HepG2 (cell line): ENCODE data around the gene GOLGA7B. TPM values are rescaled to one million over a fixed set of nuclear protein-coding genes. Genes with fewer than 3 reads are reported as not detected.

Experiments used
- ASH2L ChIP-seq: fragments of 300-600, 200-600 bp; sonication (generic); IDR thresholded peaks from 2 replicates; pipeline ENCODE4 v1.7.0; 2017; ENCODE audit warnings: low read depth, mild to moderate bottlenecking, moderate library complexity, mixed read lengths, low read length; ENCODE audit not compliant: insufficient read length
- ATF7-NPFF ChIP-seq: sonication (generic); formaldehyde crosslinking; IDR thresholded peaks from 2 replicates; pipeline ENCODE4 v1.8.1; 2023; ENCODE audit warnings: mild to moderate bottlenecking, low read depth, missing genetic modification reagents, moderate library complexity
- CBFB ChIP-seq: sonication (generic); formaldehyde crosslinking; IDR thresholded peaks from 2 replicates; pipeline ENCODE4 v1.4.0; 2020; ENCODE audit warnings: missing genetic modification reagents
- FOXC1 ChIP-seq: sonication (generic); formaldehyde crosslinking; IDR thresholded peaks from 2 replicates; pipeline ENCODE4 v1.8.0; 2022; ENCODE audit warnings: mild to moderate bottlenecking, missing genetic modification reagents, borderline replicate concordance
- FUBP1 ChIP-seq: sonication (generic); formaldehyde crosslinking; IDR thresholded peaks from 2 replicates; pipeline ENCODE4 v1.5.1; 2020; ENCODE audit warnings: missing genetic modification reagents, mild to moderate bottlenecking, borderline replicate concordance
- GPBP1L1 ChIP-seq: sonication (generic); formaldehyde crosslinking; IDR thresholded peaks from 2 replicates; pipeline ENCODE4 v1.5.0; 2020; ENCODE audit warnings: mild to moderate bottlenecking, missing genetic modification reagents
- HMGXB3 ChIP-seq: sonication (generic); formaldehyde crosslinking; IDR thresholded peaks from 2 replicates; pipeline ENCODE4 v1.4.0; 2020; ENCODE audit warnings: missing genetic modification reagents, borderline replicate concordance
- MAFK ChIP-seq, 2 experiments: IDR thresholded peaks in 1 of 2; conservative IDR thresholded peaks in 1 of 2; 2 replicates each; pipeline ENCODE4 v1.6.1; 2011; ENCODE audit warnings: improper control_type of control experiment in 2 of 2, low read length in 2 of 2
- PCBP2 ChIP-seq: fragments of 200-400 bp; formaldehyde crosslinking; optimal IDR thresholded peaks from 2 replicates; pipeline ENCODE3; 2018; ENCODE audit warnings: low read length, low read depth; ENCODE audit not compliant: poor library complexity, severe bottlenecking
- RARG ChIP-seq: sonication (generic); formaldehyde crosslinking; IDR thresholded peaks from 2 replicates; pipeline ENCODE4 v1.4.0; 2020; ENCODE audit warnings: low read depth, mild to moderate bottlenecking, missing genetic modification reagents
- SRY ChIP-seq: sonication (generic); formaldehyde crosslinking; IDR thresholded peaks from 2 replicates; pipeline ENCODE4 v1.8.0; 2022; ENCODE audit warnings: mild to moderate bottlenecking, missing genetic modification reagents
- TEF ChIP-seq: sonication (generic); formaldehyde crosslinking; IDR thresholded peaks from 2 replicates; pipeline ENCODE4 v1.5.0; 2020; ENCODE audit warnings: missing genetic modification reagents
- ZNF101 ChIP-seq: sonication (generic); formaldehyde crosslinking; IDR thresholded peaks from 2 replicates; pipeline ENCODE4 v1.4.0; 2020; ENCODE audit warnings: mild to moderate bottlenecking, low read depth, missing genetic modification reagents, borderline replicate concordance
- ZNF20 ChIP-seq: sonication (generic); formaldehyde crosslinking; IDR thresholded peaks from 2 replicates; pipeline ENCODE4 v1.4.0; 2020; ENCODE audit warnings: mild to moderate bottlenecking, moderate library complexity, missing genetic modification reagents
- ZNF234 ChIP-seq: sonication (generic); formaldehyde crosslinking; conservative IDR thresholded peaks from 2 replicates; pipeline ENCODE4 v1.5.1; 2020; ENCODE audit warnings: mild to moderate bottlenecking, missing genetic modification reagents
- ZNF572 ChIP-seq: sonication (generic); formaldehyde crosslinking; IDR thresholded peaks from 2 replicates; pipeline ENCODE4 v1.5.1; 2020; ENCODE audit warnings: mild to moderate bottlenecking, missing genetic modification reagents
- ZNF576 ChIP-seq: sonication (generic); formaldehyde crosslinking; IDR thresholded peaks from 2 replicates; pipeline ENCODE4 v1.4.0; 2020; ENCODE audit warnings: mild to moderate bottlenecking, missing genetic modification reagents
- ZNF670 ChIP-seq: sonication (generic); formaldehyde crosslinking; IDR thresholded peaks from 2 replicates; pipeline ENCODE4 v1.8.0; 2022; ENCODE audit warnings: mild to moderate bottlenecking, missing genetic modification reagents, borderline replicate concordance
- ZSCAN22 ChIP-seq: sonication (generic); formaldehyde crosslinking; IDR thresholded peaks from 2 replicates; pipeline ENCODE4 v1.4.0; 2020; ENCODE audit warnings: mild to moderate bottlenecking, missing genetic modification reagents
- polyA plus RNA-seq, 8 experiments: library from polyadenylated mRNA; depleted of rRNA in 3 of 8; stranded (reverse) in 7 of 8; unstranded in 1 of 8; fragments of >200 nt; fragmentation: Illumina TruSeq in 4 of 8; extraction: Trizol in 4 of 8; gene quantifications; 2 replicates each; pipeline versions ENCODE4 v1.2.1 to v1.2.3, GENCODE V29; 2011 to 2016; ENCODE audit warnings: low read depth in 4 of 8, missing spikeins in 1 of 8, mixed read lengths in 1 of 8; ENCODE audit not compliant: insufficient read depth in 1 of 8
- total RNA-seq, 5 experiments: library from RNA; depleted of rRNA; stranded (reverse); fragments of >200 nt; fragmentation: Illumina TruSeq; extraction: Trizol; gene quantifications; 2 replicates each; pipeline ENCODE4 v1.2.3, GENCODE V29; 2016; ENCODE audit warnings: low read depth in 1 of 5

Gene GOLGA7B
- total and polyA plus RNA-seq, 2 of the 13 experiments (the other 11 are each of a cell fraction or from before 2014, with no cell fraction given): not detected

GRCh38 chr10:97869091-97870042 lies 19.7 kb downstream of the GOLGA7B start (continued):
- TF ChIP-seq ASH2L (no peak), MAFK (conservative IDR thresholded peaks at IDR 0.05 in 1 of 2, IDR thresholded peaks at IDR 0.05 in 1 of 2; ENCODE audit: low read length in 2 of 2) (no peak), GPBP1L1 (CRISPR knock-in tag) (no peak), ZNF670 (CRISPR knock-in tag) (no peak), ZSCAN22 (CRISPR knock-in tag) (no peak), SRY (CRISPR knock-in tag) (no peak), HMGXB3 (CRISPR knock-in tag) (peak; percentile 64; the same call in 1 of the 2 replicates), ZNF20 (CRISPR knock-in tag) (no peak), ZNF101 (CRISPR knock-in tag) (no peak), FOXC1 (CRISPR knock-in tag) (no peak; the same call in 1 of the 2 replicates), ATF7-NPFF (CRISPR knock-in tag) (no peak), CBFB (CRISPR knock-in tag) (no peak), ZNF576 (CRISPR knock-in tag) (0 out of 2 replicates have a peak, but pooled peaks have one; percentile 60), FUBP1 (CRISPR knock-in tag) (no peak), TEF (CRISPR knock-in tag) (no peak), ZNF572 (CRISPR knock-in tag) (no peak), PCBP2 (no peak), RARG (CRISPR knock-in tag) (no peak), ZNF234 (CRISPR knock-in tag) (no peak)
